ENCODE data around the gene PLXNA2. TPM values are rescaled to one million over a fixed set of nuclear protein-coding genes. Genes with fewer than 3 reads are reported as not detected.

PLXNA2 gene
- total and polyA plus RNA-seq, 2 of the 8 experiments (the other 6 are each of a cell fraction or from before 2014, with no cell fraction given) = 0.33 to 1.5 TPM

GRCh38 chr1:208107425-208108212, 136.6 kb downstream of the PLXNA2 start:
- no peak overlapping the region for H3K9ac ChIP-seq (replicated peaks in 1 of 4; ENCODE audit: extremely low read depth in 1 of 4, low read depth in 3 of 4, low read length in 3 of 4)
- no peak overlapping the region for H2BK20ac ChIP-seq (ENCODE audit: low read length)
- no peak overlapping the region for H3K23ac ChIP-seq (ENCODE audit: insufficient read length)
- H3K4ac ChIP-seq (replicated peaks; ENCODE audit: insufficient read length, low read depth, low read length) = no peak overlapping the region
- H3K4me1 ChIP-seq (replicated peaks in 1 of 4; ENCODE audit: control insufficient read depth in 3 of 4, insufficient read depth in 4 of 4, low read length in 3 of 4) = peaks cover 0 to 4% (median 0%) of the 10 kb centered on the region in 4 experiments; a peak in 3 of 7 replicates
- no peaks in the 10 kb centered on the region for H3K27me3 ChIP-seq (replicated peaks in 1 of 4; ENCODE audit: control insufficient read depth in 3 of 4, extremely low read depth in 1 of 4, insufficient read depth in 3 of 4, low read length in 3 of 4)
- H3K23me2 ChIP-seq (ENCODE audit: low read depth, low read length) = no peaks in the 10 kb centered on the region
- H3K4me3 ChIP-seq (ENCODE audit: extremely low read depth in 1 of 4, insufficient read depth in 2 of 4, low read depth in 3 of 4, low read length in 4 of 4) = no peak overlapping the region
- no peak overlapping the region for H3K56ac ChIP-seq (replicated peaks; ENCODE audit: insufficient read length, low read depth, low read length)
- no peak overlapping the region for H2BK15ac ChIP-seq (ENCODE audit: low read length)
- no peaks in the 10 kb centered on the region for H3K9me3 ChIP-seq (ENCODE audit: insufficient read depth in 2 of 2, low read depth in 1 of 2, low read length in 1 of 2)
- no peak overlapping the region for H3K18ac ChIP-seq (ENCODE audit: extremely low read depth, low read length)
- no peaks in the 10 kb centered on the region for H3K36me3 ChIP-seq (ENCODE audit: control insufficient read depth in 2 of 4, insufficient read depth in 4 of 4, low read length in 3 of 4)
- no peak overlapping the region for H2BK12ac ChIP-seq (ENCODE audit: low read depth, low read length)
- H3K79me2 ChIP-seq (ENCODE audit: control insufficient read depth in 1 of 2, insufficient read depth in 2 of 2, low read length in 2 of 2) = no peaks in the 10 kb centered on the region
- H4K5ac ChIP-seq (ENCODE audit: insufficient read length, low read depth, low read length) = no peak overlapping the region
- no peak overlapping the region for H3K14ac ChIP-seq (ENCODE audit: insufficient read length)
- H2AFZ ChIP-seq (ENCODE audit: low read length) = no peak overlapping the region
- no peak overlapping the region for H2BK120ac ChIP-seq (replicated peaks; ENCODE audit: low read depth, low read length)
- no peak for FAIRE-seq
- no peak overlapping the region for H2AK5ac ChIP-seq (ENCODE audit: low read depth, low read length)
- ChIA-PET POLR2A (ENCODE audit: partially characterized antibody) (no interaction called here), CTCF (ENCODE audit: partially characterized antibody) (interaction anchor here (0.6 to 1.7 kb wide), 4 partner anchors 13 to 61 kb away, joined by 3 to 6 read pairs (median 4); no protein-coding TSS in a partner anchor)
- WGBS, 2 experiments (ENCODE audit: extremely low coverage in 1 of 2, insufficient coverage in 1 of 2, insufficient read length in 1 of 2, insufficient replicate concordance in 2 of 2, low coverage in 1 of 2, low lambda C conversion rate in 2 of 2, missing lambda C conversion rate in 1 of 2) = 86% methylated on average over 13 of the region's 13 CpGs; no CpG with 5 or more reads in 1 of the 2 experiments
- DNase-seq (ENCODE audit: low read depth in 1 of 2, low spot score in 2 of 2) = no peak
- H3K79me1 ChIP-seq (ENCODE audit: low read depth, low read length) = no peaks in the 10 kb centered on the region
- H3K27ac ChIP-seq (ENCODE audit: low read depth, low read length) = no peak overlapping the region
- H3K4me2 ChIP-seq (ENCODE audit: insufficient read depth in 1 of 2, low read depth in 2 of 2, low read length in 2 of 2) = no peak overlapping the region
- H4K91ac ChIP-seq (replicated peaks; ENCODE audit: insufficient read length, low read length) = no peak overlapping the region
- no peak overlapping the region; the same call in 1 of the 2 replicates for H4K8ac ChIP-seq (ENCODE audit: extremely low read depth, insufficient read depth, low read length)
- H2BK5ac ChIP-seq (ENCODE audit: low read depth, low read length) = no peak overlapping the region
- H4K20me1 ChIP-seq (replicated peaks in 1 of 2; ENCODE audit: control insufficient read depth in 1 of 2, insufficient read depth in 2 of 2, low read length in 2 of 2) = no peaks in the 10 kb centered on the region
- TF ChIP-seq NANOG (IDR thresholded peaks at IDR 0.05; ENCODE audit: insufficient read depth, low read depth, low read length, poor library complexity, severe bottlenecking) (no peak), TCF12 (IDR thresholded peaks at IDR 0.05; ENCODE audit: low read depth, low read length) (no peak), E2F6 (IDR thresholded peaks at IDR 0.05) (no peak), TBP (IDR thresholded peaks at IDR 0.05; ENCODE audit: low read depth, low read length) (no peak), KDM1A (IDR thresholded peaks at IDR 0.05; ENCODE audit: borderline replicate concordance, low read length) (no peak), CREB1 (IDR thresholded peaks at IDR 0.05) (no peak), SP4 (IDR thresholded peaks at IDR 0.05; ENCODE audit: low read length) (no peak), HDAC6 (IDR thresholded peaks at IDR 0.05; ENCODE audit: low read depth, low read length) (no peak), BRCA1 (IDR thresholded peaks at IDR 0.05; ENCODE audit: low read depth, low read length) (no peak), RBBP5 (IDR thresholded peaks at IDR 0.05; ENCODE audit: borderline replicate concordance, low read depth, low read length) (no peak), SP2 (IDR thresholded peaks at IDR 0.05; ENCODE audit: low read length) (no peak), RNF2 (IDR thresholded peaks at IDR 0.05; ENCODE audit: borderline replicate concordance, low read depth, low read length, missing control alignments, poor library complexity, severe bottlenecking) (no peak)
